A549 (cell line): ENCODE measurements around the gene OTOP1. TPM values are rescaled to one million over a fixed set of nuclear protein-coding genes. Genes with fewer than 3 reads are reported as not detected.

Source experiments
- ATAC-seq, 2 experiments: fragments of 200-7000 bp in 1 of 2; fragments of >200 bp in 1 of 2; cut with Nextera tagmentation in 1 of 2; cut with Tn5 transposase in 1 of 2; 3 replicates each; pipeline versions ENCODE4 v1.8.0 to v1.9.1; 2018 to 2020; ENCODE audit warnings: mild to moderate bottlenecking in 1 of 2, moderate library complexity in 1 of 2
- CTCF ChIA-PET: fragments of 300-600 bp; sonication (Branson Sonifier 250); formaldehyde crosslinking; extraction: SDS; loops from one replicate; lab custom pipeline; 2021; ENCODE audit warnings: antibody characterized with exemption, inconsistent platforms; lab: Yijun Ruan, JAX
- POLR2A ChIA-PET: fragments of 350-600 bp; formaldehyde crosslinking; extraction: SDS; loops from one replicate; lab custom pipeline; 2021; ENCODE audit warnings: antibody characterized with exemption, inconsistent platforms; lab: Yijun Ruan, JAX
- DNase-seq, 2 experiments: peaks; one replicate each; pipeline versions ENCODE4 v3.0.0 to v3.0.0-alpha.2; 2011 to 2016; ENCODE audit warnings: low read depth in 1 of 2, low spot score in 1 of 2
- FAIRE-seq: peaks from 2 replicates; lab custom pipeline; 2011; peaks lifted over from hg19 to GRCh38; lab: Jason Lieb, UNC
- H3K27ac ChIP-seq, 2 experiments: fragments of >200 bp; sonication (Bioruptor Twin); formaldehyde crosslinking; 3 replicates each; pipeline ENCODE4 v1.5.1; 2016 to 2017
- H3K4me1 ChIP-seq: fragments of >200 bp; sonication (Bioruptor Twin); formaldehyde crosslinking; 3 replicates; pipeline ENCODE4 v1.6.1; 2016
- H3K4me2 ChIP-seq: fragments of >200 bp; sonication (Bioruptor Twin); formaldehyde crosslinking; 3 replicates; pipeline ENCODE4 v1.6.1; 2016
- H3K4me3 ChIP-seq: fragments of >200 bp; sonication (Bioruptor Twin); formaldehyde crosslinking; 3 replicates; pipeline ENCODE4 v1.5.1; 2016
- H3K9me3 ChIP-seq: fragments of >200 bp; sonication (Bioruptor Twin); formaldehyde crosslinking; 3 replicates; pipeline ENCODE4 v1.6.1; 2016
- CEBPB ChIP-seq, 2 experiments: fragments of >200 bp in 1 of 2; sonication (Bioruptor Twin) in 1 of 2; formaldehyde crosslinking in 1 of 2; IDR thresholded peaks; 2 replicates each; pipeline ENCODE4 v1.6.1; 2012 to 2016
- CHD2 ChIP-seq: fragments of 150-350 bp; IDR thresholded peaks from 2 replicates; pipeline ENCODE4 v1.6.1; 2014; ENCODE audit warnings: low read length; ENCODE audit not compliant: partially characterized antibody
- CHD4 ChIP-seq: fragments of 200-600 bp; sonication (generic); IDR thresholded peaks from 2 replicates; pipeline ENCODE4 v1.6.1; 2016; ENCODE audit warnings: antibody characterized with exemption, mild to moderate bottlenecking, borderline replicate concordance
- HEYL ChIP-seq: fragments of 250-450 bp; sonication (Bioruptor Pico); IDR thresholded peaks from 2 replicates; pipeline ENCODE4 v1.8.0; 2021; ENCODE audit warnings: mild to moderate bottlenecking, moderate library complexity
- HOXB13 ChIP-seq: fragments of 250-450 bp; sonication (Bioruptor Pico); IDR thresholded peaks from 2 replicates; pipeline ENCODE4 v1.5.0; 2020; ENCODE audit warnings: low read depth, mild to moderate bottlenecking, moderate library complexity
- KDM5A ChIP-seq: fragments of 200-600 bp; sonication (generic); IDR thresholded peaks from 2 replicates; pipeline ENCODE4 v1.6.1; 2016; ENCODE audit warnings: antibody characterized with exemption, mild to moderate bottlenecking
- MAZ ChIP-seq: fragments of 150-350 bp; IDR thresholded peaks from 2 replicates; pipeline ENCODE4 v1.6.1; 2014; ENCODE audit warnings: antibody characterized with exemption, low read depth, low read length, borderline replicate concordance
- NFE2L2 ChIP-seq: fragments of 150-350 bp; conservative IDR thresholded peaks from 2 replicates; pipeline ENCODE4 v1.6.1; 2014; ENCODE audit warnings: low read length
- POLR2AphosphoS2 ChIP-seq: conservative IDR thresholded peaks from 2 replicates; pipeline ENCODE4 v1.6.1; 2012; ENCODE audit warnings: low read length, improper control_type of control experiment, inconsistent platforms
- SREBF2 ChIP-seq: fragments of 450-650 bp; IDR thresholded peaks from 2 replicates; pipeline ENCODE4 v1.6.1; 2014; ENCODE audit warnings: mild to moderate bottlenecking, moderate library complexity
- TFCP2L1 ChIP-seq: fragments of 250-450 bp; sonication (Bioruptor Pico); IDR thresholded peaks from 2 replicates; pipeline ENCODE4 v1.5.0; 2021; ENCODE audit warnings: mild to moderate bottlenecking
- TP53 ChIP-seq: fragments of 250-450 bp; sonication (Bioruptor Pico); IDR thresholded peaks from 2 replicates; pipeline ENCODE4 v1.5.0; 2021; ENCODE audit warnings: mild to moderate bottlenecking, moderate library complexity
- ZC3H11A ChIP-seq: fragments of 450-650 bp; IDR thresholded peaks from 2 replicates; pipeline ENCODE4 v1.6.1; 2014; ENCODE audit warnings: antibody characterized with exemption, mild to moderate bottlenecking
- ZNF302 ChIP-seq: fragments of 250-450 bp; sonication (Bioruptor Pico); IDR thresholded peaks from 2 replicates; pipeline ENCODE4 v1.9.0; 2021; ENCODE audit warnings: inconsistent platforms, mild to moderate bottlenecking, moderate library complexity
- WGBS: methylation state at CpG from one replicate; pipeline ENCODE4 v1.1.6; 2017; ENCODE audit errors: missing lambda C conversion rate; 5-methylcytosine and 5-hydroxymethylcytosine counted together
- polyA minus RNA-seq: library from RNA; depleted of rRNA, polyadenylated mRNA; stranded (reverse); fragments of >200 nt; gene quantifications from 2 replicates; pipeline ENCODE4 v1.2.3, GENCODE V29; 2011; rRNA and poly(A)+ RNA removed
- polyA plus RNA-seq, 4 experiments: library from polyadenylated mRNA; depleted of rRNA in 3 of 4; stranded (reverse); fragments of >200 nt; fragmentation: RNase III in 1 of 4; extraction: RNeasy Plus Mini Kit Qiagen cat#74134 plus additional on column Dnase treatment in 1 of 4; gene quantifications; 2 replicates in 3 of 4; 3 replicates in 1 of 4; pipeline ENCODE4 v1.2.3, GENCODE V29; 2011 to 2017
- TF ChIP-seq, protein P1 (sequence below): fragments of >200 bp; sonication (Bioruptor Twin); formaldehyde crosslinking; IDR thresholded peaks from 2 replicates; pipeline ENCODE4 v1.6.1; 2016
- TF ChIP-seq, protein P2 (sequence below): IDR thresholded peaks from 2 replicates; pipeline ENCODE4 v1.6.1; 2012
- TF ChIP-seq, protein P3 (sequence below): fragments of 150-350 bp; IDR thresholded peaks from 2 replicates; pipeline ENCODE4 v1.6.1; 2014; ENCODE audit warnings: low read depth, mild to moderate bottlenecking, low read length

The OTOP1 gene, protein sequence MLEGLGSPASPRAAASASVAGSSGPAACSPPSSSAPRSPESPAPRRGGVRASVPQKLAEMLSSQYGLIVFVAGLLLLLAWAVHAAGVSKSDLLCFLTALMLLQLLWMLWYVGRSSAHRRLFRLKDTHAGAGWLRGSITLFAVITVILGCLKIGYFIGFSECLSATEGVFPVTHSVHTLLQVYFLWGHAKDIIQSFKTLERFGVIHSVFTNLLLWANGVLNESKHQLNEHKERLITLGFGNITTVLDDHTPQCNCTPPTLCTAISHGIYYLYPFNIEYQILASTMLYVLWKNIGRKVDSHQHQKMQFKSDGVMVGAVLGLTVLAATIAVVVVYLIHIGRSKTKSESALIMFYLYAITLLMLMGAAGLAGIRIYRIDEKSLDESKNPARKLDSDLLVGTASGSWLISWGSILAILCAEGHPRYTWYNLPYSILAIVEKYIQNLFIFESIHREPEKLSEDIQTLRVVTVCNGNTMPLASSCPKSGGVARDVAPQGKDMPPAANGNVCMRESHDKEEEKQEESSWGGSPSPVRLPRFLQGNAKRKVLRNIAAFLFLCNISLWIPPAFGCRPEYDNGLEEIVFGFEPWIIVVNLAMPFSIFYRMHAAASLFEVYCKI
- polyA plus RNA-seq (2011; rRNA removed) (not detected in 2 replicates), polyA plus RNA-seq (2017; fragmentation: RNase III; extraction: RNeasy Plus Mini Kit Qiagen cat#74134 plus additional on column Dnase treatment) (not detected in 3 replicates), polyA minus RNA-seq (not detected in 2 replicates)
- polyA plus RNA-seq (2012; cell fraction: cytosol; rRNA removed) = not detected in 2 replicates
- not detected in 2 replicates for polyA plus RNA-seq (2012; cell fraction: nucleus; rRNA removed)

DNA sequence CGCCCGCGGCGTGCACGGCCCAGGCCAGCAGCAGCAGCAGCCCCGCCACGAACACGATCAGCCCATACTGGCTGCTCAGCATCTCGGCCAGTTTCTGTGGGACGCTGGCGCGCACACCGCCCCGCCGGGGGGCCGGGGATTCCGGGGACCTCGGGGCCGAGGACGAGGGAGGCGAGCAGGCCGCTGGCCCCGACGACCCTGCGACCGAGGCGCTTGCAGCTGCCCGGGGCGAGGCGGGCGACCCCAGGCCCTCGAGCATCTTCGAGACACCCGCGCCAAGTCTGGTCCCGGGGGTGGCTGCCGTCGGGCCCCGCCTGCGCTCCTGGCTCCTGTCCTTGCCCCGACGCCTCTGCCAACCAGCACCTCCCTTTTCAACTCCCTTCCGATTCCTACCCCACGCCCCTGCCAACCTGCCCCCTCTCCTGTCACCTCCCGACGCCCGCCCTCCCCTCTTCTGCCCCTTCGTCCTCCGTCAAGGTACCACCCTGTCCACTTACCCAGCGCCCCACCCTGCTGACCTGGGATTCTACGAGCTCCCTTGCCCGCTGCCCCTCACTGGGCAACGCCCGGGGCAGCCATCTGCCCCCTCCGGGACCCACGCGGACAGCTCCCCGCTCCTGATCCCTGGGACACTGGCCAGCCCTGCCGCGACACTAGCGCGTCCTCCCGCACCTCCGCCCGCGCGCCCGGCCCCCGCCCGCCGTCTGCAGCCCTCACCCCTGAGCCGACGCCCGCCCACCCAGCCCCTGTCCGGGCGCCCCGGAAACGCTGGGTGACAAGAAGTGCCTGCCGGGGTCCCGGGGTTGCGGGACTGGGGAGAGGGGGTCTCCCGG is at the start of gene OTOP1:
Gene OTOP1, minus strand, starts transcription at position 324 of the 833 bp plus-strand sequence. Its CDS starts 65 bp downstream, at position 259.
- WGBS = 79% methylated on average over 12 of the region's 82 CpGs
- Histone ChIP-seq H3K27ac (no peak within 1 kb of the TSS), H3K9me3 (no peaks in the 10 kb centered on the region), H3K4me1 (no peaks in the 10 kb centered on the region), H3K4me3 (no peak within 1 kb of the TSS), H3K4me2 (no peak within 1 kb of the TSS)
- DNase-seq = no peak
- CTCF ChIA-PET = no interaction called here
- TF ChIP-seq, protein P1, sequence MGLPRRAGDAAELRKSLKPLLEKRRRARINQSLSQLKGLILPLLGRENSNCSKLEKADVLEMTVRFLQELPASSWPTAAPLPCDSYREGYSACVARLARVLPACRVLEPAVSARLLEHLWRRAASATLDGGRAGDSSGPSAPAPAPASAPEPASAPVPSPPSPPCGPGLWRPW = no peak
- TF ChIP-seq, protein P2, sequence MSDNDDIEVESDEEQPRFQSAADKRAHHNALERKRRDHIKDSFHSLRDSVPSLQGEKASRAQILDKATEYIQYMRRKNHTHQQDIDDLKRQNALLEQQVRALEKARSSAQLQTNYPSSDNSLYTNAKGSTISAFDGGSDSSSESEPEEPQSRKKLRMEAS = no peak
- TF ChIP-seq TFCP2L1 (no peak), ZNF302 (CRISPR knock-in tag) (no peak), HOXB13 (no peak), CHD4 (no peak), KDM5A (no peak)
- no peak for ATAC-seq
- no peak for FAIRE-seq
- POLR2A ChIA-PET = no interaction called here

DNA sequence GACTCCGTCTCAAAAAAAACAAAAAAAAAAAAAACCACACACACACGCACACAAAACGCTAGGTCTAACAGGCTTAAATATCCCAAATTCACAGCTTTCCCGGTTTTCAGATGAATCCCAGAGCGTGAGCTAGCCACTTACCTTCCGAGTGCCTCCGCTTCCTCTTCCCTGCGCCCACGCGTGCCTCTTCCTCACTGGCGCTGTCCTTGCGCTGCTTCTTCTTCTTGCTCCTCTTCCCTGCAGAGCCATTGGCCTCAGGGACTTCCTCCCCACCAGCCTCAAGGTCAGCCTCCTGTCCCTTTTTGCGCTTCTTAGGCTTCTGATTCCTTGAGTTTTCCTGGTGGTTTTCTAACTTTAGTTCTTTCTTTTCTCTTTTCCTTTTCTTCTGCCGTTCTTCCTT is 47.5 kb upstream of the OTOP1 start:
- ChIA-PET POLR2A (no interaction called here), CTCF (interaction anchor here (0.7 kb wide), 1 partner anchor 9 kb away, joined by 3 read pairs; no protein-coding TSS in a partner anchor)
- H3K4me1 ChIP-seq = no peaks in the 10 kb centered on the region
- no peak overlapping the region for H3K4me3 ChIP-seq
- FAIRE-seq (no peak), ATAC-seq (no peak), DNase-seq (no peak)
- 94% methylated on average over 14 of the region's 14 CpGs for WGBS
- H3K27ac ChIP-seq = no peak overlapping the region
- H3K9me3 ChIP-seq = no peaks in the 10 kb centered on the region
- TF ChIP-seq, protein P3, sequence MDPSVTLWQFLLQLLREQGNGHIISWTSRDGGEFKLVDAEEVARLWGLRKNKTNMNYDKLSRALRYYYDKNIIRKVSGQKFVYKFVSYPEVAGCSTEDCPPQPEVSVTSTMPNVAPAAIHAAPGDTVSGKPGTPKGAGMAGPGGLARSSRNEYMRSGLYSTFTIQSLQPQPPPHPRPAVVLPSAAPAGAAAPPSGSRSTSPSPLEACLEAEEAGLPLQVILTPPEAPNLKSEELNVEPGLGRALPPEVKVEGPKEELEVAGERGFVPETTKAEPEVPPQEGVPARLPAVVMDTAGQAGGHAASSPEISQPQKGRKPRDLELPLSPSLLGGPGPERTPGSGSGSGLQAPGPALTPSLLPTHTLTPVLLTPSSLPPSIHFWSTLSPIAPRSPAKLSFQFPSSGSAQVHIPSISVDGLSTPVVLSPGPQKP = no peak
- no peak for TF ChIP-seq HEYL (CRISPR knock-in tag)
- no peak for TF ChIP-seq NFE2L2
- TF ChIP-seq CHD2 = no peak
- no peak for TF ChIP-seq TP53 (CRISPR knock-in tag)
- no peak for TF ChIP-seq POLR2AphosphoS2
- no peak for TF ChIP-seq SREBF2
- TF ChIP-seq MAZ = no peak
- TF ChIP-seq HOXB13 = no peak
- no peak overlapping the region for H3K4me2 ChIP-seq

DNA sequence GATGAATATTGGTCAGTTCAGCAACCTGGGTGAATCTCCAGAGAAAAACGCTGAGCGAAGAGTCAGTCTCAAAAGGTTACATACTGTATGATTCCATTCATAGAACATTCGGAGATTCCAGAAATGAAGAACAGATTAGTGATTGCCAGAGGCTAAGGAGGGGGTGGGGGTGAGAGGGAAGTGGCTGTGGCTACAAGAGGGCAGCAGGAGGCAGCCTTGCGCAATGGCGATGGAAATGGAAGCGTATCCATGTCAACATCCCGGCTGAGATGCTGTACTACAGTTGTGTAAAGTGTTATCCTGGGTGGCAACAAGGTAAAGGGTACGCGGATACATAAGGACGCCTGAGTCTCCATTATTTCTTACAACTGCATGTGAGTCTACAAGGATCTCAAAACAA is 45.2 kb upstream of the OTOP1 start:
- H3K4me3 ChIP-seq = no peak overlapping the region
- 87% methylated on average over 10 of the region's 10 CpGs for WGBS
- DNase-seq (peak in 1 of 2 experiments; percentile 12), ATAC-seq (no peak), FAIRE-seq (no peak)
- ChIA-PET CTCF (interaction anchor here (0.8 kb wide), 1 partner anchor 12 kb away, joined by 4 read pairs; no protein-coding TSS in a partner anchor), POLR2A (no interaction called here)
- peak in 1 of 2 experiments; percentile 73; a peak in 2 of 4 replicates for TF ChIP-seq CEBPB (IDR thresholded peaks at IDR 0.05)
- TF ChIP-seq ZC3H11A = no peak
- TF ChIP-seq, protein P3 = no peak
- no peaks in the 10 kb centered on the region for H3K9me3 ChIP-seq
- H3K27ac ChIP-seq = no peak overlapping the region
- H3K4me2 ChIP-seq = no peak overlapping the region
- H3K4me1 ChIP-seq = no peaks in the 10 kb centered on the region
